HG02885 (cell line): Measurements from ENCODE around the gene ST6GALNAC3.
"Not testable (repeated sequence)": the region's sequence is repeated elsewhere in the genome, so short reads cannot be mapped to it uniquely, and the experiment has no call there.

Source experiments
- ATAC-seq: cut with Tn5 transposase; IDR thresholded peaks from one replicate; pipeline ENCODE4 v1.9.1; 2021; ENCODE audit warnings: mild to moderate bottlenecking; ENCODE audit not compliant: unreplicated experiment, poor library complexity

ST6GALNAC3 gene

DNA sequence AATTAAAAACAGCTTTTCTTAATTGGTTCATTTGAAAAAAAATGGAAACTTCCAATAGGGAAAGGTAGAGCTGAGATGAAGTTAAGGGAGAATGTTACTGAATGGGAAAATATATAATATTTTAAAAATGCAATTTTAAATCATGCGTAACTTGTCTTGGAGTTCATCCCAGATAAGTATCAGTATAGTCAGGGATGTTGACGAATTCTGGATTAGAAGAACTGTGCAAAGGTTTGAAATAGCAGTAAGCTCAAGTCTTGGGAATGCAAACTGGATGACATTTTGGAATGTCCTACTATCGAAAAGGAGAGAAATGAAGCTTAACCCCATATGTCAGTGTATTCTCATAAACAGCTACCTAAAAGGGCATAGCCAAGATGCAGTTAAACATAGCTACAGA lies 4.0 kb upstream of the ST6GALNAC3 start:
- no peak for ATAC-seq

DNA sequence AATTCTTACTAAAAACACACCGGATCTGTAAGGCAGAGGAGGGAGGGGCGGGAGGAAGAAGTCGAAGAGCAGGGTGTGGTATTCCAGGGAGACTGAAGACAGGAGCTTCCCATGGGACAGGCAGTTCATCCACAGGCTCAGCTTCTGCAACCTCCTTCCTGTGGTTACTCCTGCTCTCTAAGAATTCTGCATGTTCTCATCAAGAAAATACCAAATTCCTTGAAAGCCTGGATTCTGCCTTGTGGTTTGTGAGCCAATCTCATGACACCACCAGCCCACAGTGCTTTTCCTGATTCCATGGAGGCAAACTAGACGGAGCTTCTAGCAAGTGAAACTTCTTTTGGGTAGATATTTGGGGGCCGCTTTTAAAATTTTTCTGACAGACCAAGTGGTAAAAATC lies 1.1 kb upstream of the ST6GALNAC3 start:
- ATAC-seq, result no peak

DNA sequence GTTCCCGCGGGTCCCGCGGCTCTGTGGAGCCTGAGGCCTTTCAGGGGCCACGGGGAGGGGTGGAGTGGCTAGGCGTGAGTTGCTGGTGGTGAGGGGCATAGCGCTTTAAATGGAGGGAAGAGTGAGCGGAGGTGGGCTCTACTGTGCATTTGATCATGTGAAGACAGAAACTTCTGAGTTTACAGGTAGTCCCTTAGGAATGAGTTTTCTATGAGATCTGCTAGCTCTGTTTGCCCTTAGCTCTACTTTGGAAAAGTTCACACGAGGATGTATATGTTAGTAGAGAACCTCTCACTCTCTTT lies 593 bp downstream of the ST6GALNAC3 start:
- no peak for ATAC-seq

DNA sequence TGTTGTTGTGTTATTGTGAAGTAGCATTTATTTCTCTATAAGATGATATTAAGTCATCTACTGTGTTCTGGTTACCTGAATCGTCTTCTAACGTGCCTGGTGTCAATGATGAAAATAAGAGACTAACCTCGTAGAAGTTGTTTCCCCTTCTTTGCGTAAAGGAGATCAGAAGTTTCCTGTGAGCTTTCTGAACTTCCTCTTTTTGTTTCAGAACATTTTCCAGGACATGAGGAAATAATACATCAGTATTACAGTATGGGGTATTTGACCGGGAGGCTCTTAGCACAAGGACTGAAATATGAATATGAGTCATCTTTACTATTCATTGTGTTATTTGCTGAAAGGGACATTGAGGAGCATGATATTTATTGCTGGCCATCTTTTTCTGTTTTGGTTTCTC lies 1.3 kb downstream of the ST6GALNAC3 start:
- ATAC-seq, result peak; percentile 58

DNA sequence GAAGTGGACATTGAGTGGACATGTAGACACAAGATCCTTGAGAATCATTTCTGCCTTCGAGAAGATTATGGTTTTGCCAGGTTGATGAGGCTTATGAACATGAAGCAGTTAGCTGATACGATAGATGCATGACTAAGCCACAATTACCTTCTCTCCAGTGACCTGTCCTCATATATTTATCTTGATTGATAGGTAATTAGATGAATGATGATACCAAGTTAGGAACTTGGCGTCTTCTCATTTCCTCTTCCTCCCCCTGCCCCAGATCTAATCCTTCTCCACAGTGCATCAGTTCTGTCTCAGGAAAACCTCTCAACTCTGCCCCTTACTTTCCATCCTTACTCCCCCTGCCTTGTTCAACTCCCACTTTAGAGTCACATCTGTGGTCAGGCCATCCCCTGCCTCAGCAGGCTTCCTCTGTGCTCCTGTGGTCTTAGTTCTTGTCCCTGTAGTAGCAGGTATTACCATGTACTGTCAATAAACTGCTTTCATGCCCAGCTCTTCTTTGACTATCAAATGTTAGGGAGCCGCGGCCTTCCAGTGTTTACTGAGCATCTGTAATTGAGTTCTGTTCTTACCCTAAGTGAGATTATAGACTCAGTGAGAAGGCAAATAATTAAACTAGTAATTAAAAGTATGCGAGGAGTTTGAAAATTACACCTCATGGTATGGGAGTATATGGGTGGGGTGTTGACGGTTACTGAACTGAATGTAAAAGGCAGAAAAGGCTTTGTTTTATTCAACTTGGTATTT lies 5.1 kb downstream of the ST6GALNAC3 start:
- no peak for ATAC-seq

DNA sequence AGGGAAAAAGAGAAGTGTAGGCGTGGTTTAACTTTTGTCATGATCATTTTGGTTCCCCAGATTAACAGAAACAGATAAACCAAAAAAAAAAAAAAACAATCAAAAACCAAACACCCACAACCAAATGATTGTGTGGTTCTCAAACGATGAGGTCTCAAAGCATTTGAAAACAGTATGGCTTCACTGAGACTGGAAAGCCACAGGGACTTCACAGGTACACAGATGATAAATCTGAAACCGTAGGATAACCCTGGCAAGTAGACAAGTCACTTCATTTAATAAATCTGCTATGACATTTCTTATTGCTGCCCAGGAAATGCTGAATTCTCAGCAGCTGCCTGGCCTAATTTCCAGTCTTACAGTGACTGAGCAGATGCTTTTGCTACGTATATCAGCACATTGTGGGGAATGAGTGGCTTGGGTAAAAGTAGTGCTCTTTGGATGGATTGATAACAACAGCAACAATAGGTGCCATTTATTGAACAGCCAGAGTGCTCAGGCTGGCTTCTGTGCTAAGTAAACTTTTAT lies 6.1 kb downstream of the ST6GALNAC3 start:
- ATAC-seq, result no peak

DNA sequence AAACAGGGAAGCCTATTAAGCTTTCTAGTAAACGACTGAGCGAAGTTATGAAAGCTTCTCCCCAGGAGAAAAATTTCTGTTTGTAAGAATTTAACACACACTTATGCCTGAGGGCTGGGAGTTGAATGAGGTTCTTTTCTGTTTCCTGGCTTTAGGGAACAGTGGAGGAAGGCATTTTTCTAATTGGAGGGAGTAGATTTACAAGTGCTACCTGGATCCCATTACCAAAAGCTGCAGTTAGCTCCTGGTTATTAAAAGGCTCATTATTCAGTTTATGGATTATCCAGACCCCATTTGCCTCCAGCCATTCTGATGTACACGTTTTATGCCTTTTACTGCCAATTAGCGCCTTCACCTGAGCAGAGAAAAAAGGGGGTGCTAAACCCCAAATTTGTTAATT lies 7.5 kb downstream of the ST6GALNAC3 start:
- ATAC-seq, result no peak

DNA sequence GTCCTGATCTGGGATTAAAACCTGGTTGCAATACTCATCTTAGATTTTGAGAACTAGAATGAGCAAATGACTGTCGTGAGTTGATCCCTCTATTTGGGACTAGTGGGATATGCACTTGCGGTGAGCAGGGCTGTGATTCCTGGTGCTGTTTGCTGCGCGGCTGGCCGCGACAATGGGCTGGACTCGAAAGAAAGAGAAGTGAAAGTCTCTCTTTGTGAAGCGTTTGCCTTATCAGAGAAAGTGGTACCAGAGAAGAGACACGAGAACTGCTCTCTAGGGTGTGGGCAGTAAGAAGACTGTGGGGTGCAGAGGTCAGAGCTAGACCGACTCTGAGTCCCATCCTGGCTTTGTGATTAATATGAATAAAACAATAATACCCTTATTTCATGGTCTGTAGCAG lies 8.6 kb downstream of the ST6GALNAC3 start:
- ATAC-seq, result peak; percentile 81

DNA sequence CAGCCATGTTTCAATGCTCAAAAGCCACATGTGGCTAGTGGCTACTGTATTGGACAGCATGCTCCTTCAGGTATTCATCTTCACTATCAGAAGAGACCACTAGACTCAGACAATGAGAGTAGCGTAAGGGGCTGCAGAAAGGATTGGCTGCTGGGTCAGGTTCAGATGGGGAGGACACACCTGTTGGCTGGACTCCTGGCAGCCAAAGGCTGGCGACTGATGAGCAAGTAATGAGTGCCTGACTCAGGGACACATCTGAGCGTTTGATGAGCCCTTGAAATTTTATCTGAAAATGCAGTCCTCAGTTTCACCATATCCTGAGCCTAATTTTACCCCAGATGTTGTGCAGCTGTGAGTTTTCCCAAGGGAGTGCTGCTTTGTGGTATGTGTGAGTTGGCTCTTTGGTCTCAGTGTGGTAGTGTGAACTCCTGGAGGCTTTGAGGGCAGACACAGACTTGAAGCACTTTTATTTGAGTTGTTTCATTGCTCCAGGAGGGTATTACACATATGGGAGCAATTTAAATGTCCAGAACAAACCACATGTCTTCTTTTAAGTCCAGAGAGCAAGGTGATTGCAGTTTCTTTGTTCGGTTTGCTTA lies 9.6 kb downstream of the ST6GALNAC3 start:
- no peak for ATAC-seq

DNA sequence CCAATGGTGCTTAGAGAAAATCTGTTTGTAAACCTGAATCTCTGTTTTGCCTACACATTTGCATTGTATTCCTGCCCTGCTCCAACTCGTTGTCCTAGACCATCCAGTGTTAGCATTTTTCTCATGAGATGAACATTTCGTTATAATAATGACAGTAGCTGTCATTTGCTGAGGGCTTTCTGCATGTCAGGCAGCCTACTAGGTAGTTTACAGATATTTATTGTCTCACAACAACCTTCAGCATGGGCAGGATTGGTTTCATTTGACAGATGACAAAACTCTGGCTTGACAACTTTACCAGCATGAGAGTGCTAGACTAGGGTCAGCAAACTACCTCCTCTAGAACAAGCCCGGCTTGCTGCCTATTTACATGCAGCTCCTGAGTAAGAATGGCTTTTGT lies 10.1 kb downstream of the ST6GALNAC3 start:
- no peak for ATAC-seq

DNA sequence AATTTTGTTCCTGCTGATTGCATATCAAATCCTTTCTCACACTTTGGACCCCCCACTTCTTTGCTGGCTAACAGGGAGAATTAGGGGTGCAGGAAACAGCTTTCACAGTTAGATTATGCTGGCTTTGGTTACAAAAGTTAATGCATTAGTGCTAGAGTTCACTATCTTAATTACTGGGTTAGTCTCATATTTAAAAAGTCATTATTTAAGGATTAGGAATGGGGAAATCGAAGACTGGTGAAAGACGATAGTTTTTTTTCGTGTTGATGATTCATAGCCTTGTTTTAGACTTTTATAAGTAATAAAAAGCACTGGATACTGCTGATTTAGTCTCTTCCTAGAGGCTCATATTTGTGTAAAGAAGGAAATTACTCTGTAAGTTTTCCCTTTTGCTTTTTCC lies 11.6 kb downstream of the ST6GALNAC3 start:
- ATAC-seq, result no peak

DNA sequence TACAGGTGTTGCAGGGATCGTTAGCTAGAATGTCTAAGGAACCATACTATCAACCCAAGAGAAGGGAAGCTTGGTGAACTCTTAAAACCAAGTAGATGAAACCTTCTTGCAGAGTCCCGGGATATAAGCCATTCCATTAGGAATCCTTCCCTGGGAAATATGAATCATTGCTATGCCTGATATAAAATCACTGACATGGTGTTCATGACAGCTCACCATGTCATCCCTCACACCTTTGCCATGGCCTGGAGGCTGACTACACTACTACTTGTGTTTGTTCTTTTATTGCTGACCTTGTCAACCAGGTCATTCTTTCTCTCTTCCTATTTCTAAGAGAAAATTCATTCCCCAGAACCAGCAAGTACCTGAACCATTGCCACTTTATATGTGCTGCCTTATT lies 12.1 kb downstream of the ST6GALNAC3 start:
- ATAC-seq, result no peak

DNA sequence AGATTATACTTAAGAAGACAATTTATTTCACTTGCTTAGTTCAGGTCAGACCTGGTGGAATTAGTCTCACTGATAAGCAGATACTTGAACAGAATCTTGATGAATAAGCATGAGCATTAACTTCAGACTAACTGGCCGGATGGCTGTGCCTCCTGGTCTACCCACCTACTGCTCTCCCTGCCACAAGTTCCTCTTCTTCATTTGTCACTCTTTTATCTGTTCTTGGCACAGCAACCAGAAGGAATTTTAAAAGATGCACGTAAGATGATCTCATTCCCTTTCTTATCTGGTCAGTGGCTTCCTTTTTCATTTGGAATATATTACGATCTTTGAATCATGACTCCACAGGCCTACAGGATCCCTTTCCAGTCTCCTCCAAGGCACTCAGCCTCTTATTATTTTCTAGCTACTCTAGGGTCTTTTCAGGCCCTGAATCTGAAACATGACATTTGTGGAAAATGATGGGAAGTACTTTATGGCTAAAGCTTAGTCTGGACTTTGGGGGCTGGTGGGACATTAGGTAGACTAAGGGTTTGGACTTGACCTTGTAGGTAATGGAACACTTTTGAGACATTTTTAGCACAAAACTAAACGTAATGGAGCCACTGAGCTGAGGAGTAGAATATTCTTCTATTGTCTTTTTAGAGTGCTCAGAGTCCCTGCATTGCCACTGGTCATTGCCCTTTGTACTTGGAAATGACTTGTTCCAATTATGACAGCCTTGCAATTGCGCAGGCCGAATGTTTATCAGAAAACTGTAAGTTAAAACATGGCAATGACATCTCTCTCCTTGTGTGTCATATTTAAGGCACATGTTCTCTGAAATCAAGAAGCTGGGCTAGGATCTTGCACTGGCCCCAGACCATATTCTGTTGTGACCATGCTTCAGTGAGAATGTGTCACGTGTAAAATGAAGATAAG lies 16.0 kb downstream of the ST6GALNAC3 start:
- ATAC-seq, result no peak

DNA sequence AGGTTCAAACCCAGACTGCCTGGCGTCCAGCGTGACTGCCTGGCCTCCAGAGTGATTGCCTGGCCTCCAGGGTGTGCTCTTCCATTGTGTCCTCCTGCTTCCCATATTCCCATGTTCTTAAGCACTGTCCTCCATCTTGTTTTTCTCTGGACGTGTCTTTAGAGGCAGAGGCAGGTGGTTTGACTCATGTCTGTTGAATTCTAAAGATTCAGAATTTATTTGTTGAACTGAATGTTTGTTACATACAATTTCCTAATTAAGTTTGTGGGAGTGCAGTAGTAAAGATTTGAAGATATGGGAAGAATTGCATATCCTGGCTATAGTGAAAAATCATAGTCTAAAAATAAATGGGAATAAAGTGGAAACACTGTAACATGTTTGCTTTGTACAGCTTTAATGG lies 18.3 kb downstream of the ST6GALNAC3 start:
- no peak for ATAC-seq

DNA sequence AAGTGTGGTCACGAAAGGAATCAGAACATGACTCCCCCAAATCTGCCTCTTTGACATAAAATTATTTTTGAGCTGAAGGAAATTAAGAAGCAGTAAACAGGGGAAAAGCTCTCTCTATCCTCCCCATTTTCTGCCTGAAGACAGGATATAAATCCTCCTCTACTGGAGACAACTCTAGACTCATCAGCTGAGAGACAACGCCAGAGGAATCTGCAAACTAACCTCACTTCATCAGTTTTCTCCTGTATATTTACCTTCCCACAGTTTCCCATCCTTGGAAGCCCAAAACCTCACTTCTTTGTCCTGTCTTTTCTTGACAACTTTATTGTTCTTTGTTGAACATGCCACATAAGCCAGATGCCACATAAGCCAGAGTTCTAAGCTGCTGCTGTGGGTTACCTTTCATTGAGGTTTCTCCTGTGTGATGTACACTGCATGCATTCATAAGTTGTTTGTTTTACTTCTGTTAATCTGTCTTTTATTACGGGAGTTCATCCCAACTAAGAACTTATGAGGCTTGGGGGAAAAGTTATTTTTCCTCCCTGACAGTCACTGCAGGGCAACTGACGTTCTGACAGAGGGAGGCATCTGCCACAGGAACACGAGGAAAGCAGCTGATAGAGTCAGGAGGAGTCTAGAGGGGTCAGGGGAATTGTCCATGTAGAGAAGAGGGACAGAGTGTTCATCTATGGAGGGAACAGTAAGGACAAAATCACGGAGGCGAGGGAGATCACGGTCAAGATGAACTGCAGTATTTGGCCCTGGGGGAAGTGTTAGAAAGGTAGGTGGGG lies 19.2 kb downstream of the ST6GALNAC3 start:
- ATAC-seq, result no peak

DNA sequence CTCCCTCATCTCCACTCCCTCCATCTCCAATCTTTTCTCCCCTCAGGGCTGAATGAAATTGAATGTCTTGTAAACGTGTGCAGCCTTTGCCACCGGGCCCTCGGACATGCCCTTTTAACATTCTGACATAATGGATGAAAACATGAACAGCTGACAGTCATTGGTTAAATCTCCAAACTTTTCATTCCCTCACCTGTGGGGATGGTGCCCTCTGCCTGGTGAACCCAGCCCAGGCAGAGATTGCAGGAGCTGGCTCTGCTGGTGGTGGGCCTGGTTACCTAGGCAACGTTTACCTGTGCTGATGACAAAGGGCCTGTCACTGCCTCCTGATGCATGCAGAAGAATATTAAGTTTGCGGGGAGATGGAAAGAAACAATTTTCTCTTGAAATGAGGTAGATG lies 21.3 kb downstream of the ST6GALNAC3 start:
- ATAC-seq, result no peak

DNA sequence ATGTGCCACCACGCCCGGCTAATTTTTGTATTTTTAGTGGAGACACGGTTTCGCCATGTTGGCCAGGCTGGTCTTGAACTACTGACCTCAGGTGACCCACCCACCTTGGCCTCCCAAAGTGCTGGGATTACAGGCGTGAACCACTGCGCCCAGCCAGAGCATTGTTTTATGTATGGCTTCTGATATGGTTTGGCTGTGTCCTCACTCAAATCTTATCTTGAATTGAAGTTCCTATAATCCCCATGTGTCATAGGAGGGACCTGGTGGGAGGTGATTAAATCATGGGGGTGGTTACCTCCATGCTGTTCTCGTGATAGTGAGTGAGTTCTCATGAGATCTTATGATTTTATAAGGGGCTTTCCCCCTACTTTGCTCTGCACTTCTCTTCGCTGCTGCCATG lies 22.5 kb downstream of the ST6GALNAC3 start:
- not testable (repeated sequence) for ATAC-seq

DNA sequence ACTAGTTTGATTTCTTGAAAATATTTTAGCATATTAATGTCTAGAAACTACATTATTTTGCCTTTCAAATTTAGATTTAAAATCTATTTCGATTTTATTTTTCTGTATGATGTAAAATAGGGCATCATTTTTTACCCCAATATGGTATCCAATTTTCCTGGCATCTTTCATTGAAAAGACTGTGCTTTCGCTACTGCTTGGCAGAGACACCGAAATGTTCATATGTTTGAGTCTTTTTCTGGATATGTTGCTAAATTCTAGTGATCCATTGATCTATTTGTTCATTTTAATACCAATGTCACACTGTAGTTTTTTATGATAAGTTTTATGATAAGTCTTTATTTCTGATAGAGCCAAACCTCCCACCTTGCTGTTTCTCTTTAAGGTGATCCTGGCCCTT lies 24.3 kb downstream of the ST6GALNAC3 start:
- no peak for ATAC-seq

DNA sequence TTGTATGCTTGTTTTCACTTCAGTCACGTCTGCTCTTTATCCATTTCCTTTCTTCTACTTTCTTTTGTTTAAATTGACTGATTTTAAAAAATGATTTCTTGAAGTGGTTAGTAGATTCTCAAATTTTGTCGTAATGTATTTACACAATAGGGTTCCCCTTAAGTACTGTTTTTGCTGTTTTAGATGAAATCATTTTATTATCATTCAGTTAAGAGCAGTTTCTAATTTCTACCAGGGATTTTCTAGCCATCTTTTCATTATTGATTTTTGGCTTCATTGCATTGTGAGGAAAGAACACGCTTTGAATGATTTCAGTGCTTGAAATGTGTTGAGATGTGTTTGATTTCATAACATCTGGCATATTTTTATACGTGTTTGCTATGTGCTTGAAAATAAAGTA lies 27.0 kb downstream of the ST6GALNAC3 start:
- no peak for ATAC-seq

DNA sequence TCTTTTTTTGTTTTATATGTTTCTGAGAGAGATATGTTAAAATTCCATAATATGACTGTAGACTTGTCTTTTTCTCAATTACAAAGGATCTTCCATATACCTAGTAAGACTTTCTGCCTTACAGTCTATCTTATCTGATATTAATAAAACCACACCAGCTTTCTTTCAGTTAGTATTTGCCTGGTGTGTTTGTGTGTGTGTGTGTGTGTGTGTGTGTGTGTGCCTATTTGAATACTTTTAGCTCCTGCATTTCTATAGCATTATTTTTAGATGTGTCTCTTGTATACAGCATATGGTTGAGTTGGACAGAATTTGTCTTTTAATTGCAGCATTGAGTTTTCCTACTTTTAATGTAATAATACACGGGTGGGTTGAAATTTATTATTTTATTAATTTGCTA lies 27.5 kb downstream of the ST6GALNAC3 start:
- ATAC-seq, result no peak
